A549 (cell line): ENCODE data around the gene PGAP3. TPM values are rescaled to one million over a fixed set of nuclear protein-coding genes. Genes with fewer than 3 reads are reported as not detected.
A peak's percentile ranks its signal among the peaks of the same experiment; 100 is the strongest.

Experiments
- ATAC-seq, 2 experiments: fragments of 200-7000 bp in 1 of 2; fragments of >200 bp in 1 of 2; cut with Nextera tagmentation in 1 of 2; cut with Tn5 transposase in 1 of 2; 3 replicates each; pipeline versions ENCODE4 v1.8.0 to v1.9.1; 2018 to 2020; ENCODE audit warnings: mild to moderate bottlenecking in 1 of 2, moderate library complexity in 1 of 2
- CTCF ChIA-PET: fragments of 300-600 bp; sonication (Branson Sonifier 250); formaldehyde crosslinking; extraction: SDS; loops from one replicate; lab custom pipeline; 2021; ENCODE audit warnings: antibody characterized with exemption, inconsistent platforms; lab: Yijun Ruan, JAX
- POLR2A ChIA-PET: fragments of 350-600 bp; formaldehyde crosslinking; extraction: SDS; loops from one replicate; lab custom pipeline; 2021; ENCODE audit warnings: antibody characterized with exemption, inconsistent platforms; lab: Yijun Ruan, JAX
- DNase-seq, 2 experiments: peaks; one replicate each; pipeline versions ENCODE4 v3.0.0 to v3.0.0-alpha.2; 2011 to 2016; ENCODE audit warnings: low read depth in 1 of 2, low spot score in 1 of 2
- FAIRE-seq: peaks from 2 replicates; lab custom pipeline; 2011; peaks lifted over from hg19 to GRCh38; lab: Jason Lieb, UNC
- H3K27ac ChIP-seq, 2 experiments: fragments of >200 bp; sonication (Bioruptor Twin); formaldehyde crosslinking; 3 replicates each; pipeline ENCODE4 v1.5.1; 2016 to 2017
- H3K4me1 ChIP-seq: fragments of >200 bp; sonication (Bioruptor Twin); formaldehyde crosslinking; 3 replicates; pipeline ENCODE4 v1.6.1; 2016
- H3K4me2 ChIP-seq: fragments of >200 bp; sonication (Bioruptor Twin); formaldehyde crosslinking; 3 replicates; pipeline ENCODE4 v1.6.1; 2016
- H3K4me3 ChIP-seq: fragments of >200 bp; sonication (Bioruptor Twin); formaldehyde crosslinking; 3 replicates; pipeline ENCODE4 v1.5.1; 2016
- H3K9me3 ChIP-seq: fragments of >200 bp; sonication (Bioruptor Twin); formaldehyde crosslinking; 3 replicates; pipeline ENCODE4 v1.6.1; 2016
- BCL3 ChIP-seq: fragments of >200 bp; sonication (Bioruptor Twin); formaldehyde crosslinking; IDR thresholded peaks from 3 replicates; pipeline ENCODE4 v1.6.1; 2016
- CEBPB ChIP-seq, 2 experiments: fragments of >200 bp in 1 of 2; sonication (Bioruptor Twin) in 1 of 2; formaldehyde crosslinking in 1 of 2; IDR thresholded peaks; 2 replicates each; pipeline ENCODE4 v1.6.1; 2012 to 2016
- CHD4 ChIP-seq: fragments of 200-600 bp; sonication (generic); IDR thresholded peaks from 2 replicates; pipeline ENCODE4 v1.6.1; 2016; ENCODE audit warnings: antibody characterized with exemption, mild to moderate bottlenecking, borderline replicate concordance
- CTCF ChIP-seq: fragments of >200 bp; sonication (Bioruptor Twin); formaldehyde crosslinking; IDR thresholded peaks from 3 replicates; pipeline ENCODE4 v1.5.1; 2016
- EHF ChIP-seq: fragments of 250-450 bp; sonication (Bioruptor Pico); IDR thresholded peaks from 2 replicates; pipeline ENCODE4 v1.5.0; 2020; ENCODE audit warnings: mild to moderate bottlenecking
- EP300 ChIP-seq, 2 experiments: fragments of >200 bp; sonication (Bioruptor Twin); formaldehyde crosslinking; IDR thresholded peaks; 2 replicates in 1 of 2; 3 replicates in 1 of 2; pipeline ENCODE4 v1.6.1; 2016 to 2017
- ESRRA ChIP-seq: fragments of 150-350 bp; IDR thresholded peaks from 2 replicates; pipeline ENCODE4 v1.6.1; 2014; ENCODE audit warnings: mild to moderate bottlenecking, low read length, borderline replicate concordance
- FOXS1 ChIP-seq: fragments of 250-450 bp; sonication (Bioruptor Pico); IDR thresholded peaks from 2 replicates; pipeline ENCODE4 v1.5.0; 2020; ENCODE audit warnings: mild to moderate bottlenecking, moderate library complexity
- HDAC2 ChIP-seq: fragments of 200-600 bp; sonication (generic); IDR thresholded peaks from 2 replicates; pipeline ENCODE4 v1.6.1; 2016
- HES2 ChIP-seq: fragments of >200 bp; sonication (Bioruptor Twin); formaldehyde crosslinking; IDR thresholded peaks from 2 replicates; pipeline ENCODE4 v1.6.1; 2016
- HEYL ChIP-seq: fragments of 250-450 bp; sonication (Bioruptor Pico); IDR thresholded peaks from 2 replicates; pipeline ENCODE4 v1.8.0; 2021; ENCODE audit warnings: mild to moderate bottlenecking, moderate library complexity
- JUNB ChIP-seq: fragments of >200 bp; sonication (Bioruptor Twin); formaldehyde crosslinking; IDR thresholded peaks from 2 replicates; pipeline ENCODE4 v1.6.1; 2016
- KDM1A ChIP-seq: fragments of 200-600 bp; sonication (generic); IDR thresholded peaks from 2 replicates; pipeline ENCODE4 v1.6.1; 2016; ENCODE audit warnings: low read depth, mild to moderate bottlenecking
- MYC ChIP-seq: IDR thresholded peaks from 2 replicates; pipeline ENCODE4 v1.6.1; 2012; ENCODE audit warnings: mild to moderate bottlenecking, inconsistent platforms, low read length, improper control_type of control experiment, borderline replicate concordance
- NPAS2 ChIP-seq: fragments of 250-450 bp; sonication (Bioruptor Pico); IDR thresholded peaks from 2 replicates; pipeline ENCODE4 v1.8.0; 2022; ENCODE audit warnings: mild to moderate bottlenecking, moderate library complexity, borderline replicate concordance
- PBX3 ChIP-seq: IDR thresholded peaks from 2 replicates; pipeline ENCODE4 v1.6.1; 2012
- PHF8 ChIP-seq: fragments of 200-600 bp; sonication (generic); IDR thresholded peaks from 2 replicates; pipeline ENCODE4 v1.6.1; 2016; ENCODE audit warnings: low read depth, mild to moderate bottlenecking, antibody characterized with exemption, moderate library complexity, borderline replicate concordance
- POLR2A ChIP-seq: IDR thresholded peaks from 2 replicates; pipeline ENCODE4 v1.6.1; 2012; ENCODE audit warnings: mild to moderate bottlenecking, low read length
- RARB ChIP-seq: fragments of 250-450 bp; sonication (Bioruptor Pico); IDR thresholded peaks from 2 replicates; pipeline ENCODE4 v1.8.0; 2021; ENCODE audit warnings: mild to moderate bottlenecking, moderate library complexity
- REST ChIP-seq: fragments of 200-600 bp; sonication (generic); IDR thresholded peaks from 2 replicates; pipeline ENCODE4 v1.6.1; 2016; ENCODE audit warnings: antibody characterized with exemption, mild to moderate bottlenecking, moderate library complexity
- RFX5 ChIP-seq: fragments of 450-650 bp; IDR thresholded peaks from 2 replicates; pipeline ENCODE4 v1.7.1; 2014; ENCODE audit warnings: antibody characterized with exemption, mild to moderate bottlenecking, moderate library complexity
- SREBF2 ChIP-seq: fragments of 450-650 bp; IDR thresholded peaks from 2 replicates; pipeline ENCODE4 v1.6.1; 2014; ENCODE audit warnings: mild to moderate bottlenecking, moderate library complexity
- TFCP2L1 ChIP-seq: fragments of 250-450 bp; sonication (Bioruptor Pico); IDR thresholded peaks from 2 replicates; pipeline ENCODE4 v1.5.0; 2021; ENCODE audit warnings: mild to moderate bottlenecking
- ZFP36 ChIP-seq: fragments of 450-650 bp; IDR thresholded peaks from 2 replicates; pipeline ENCODE4 v1.6.1; 2014; ENCODE audit warnings: borderline replicate concordance; ENCODE audit not compliant: partially characterized antibody
- ZNF302 ChIP-seq: fragments of 250-450 bp; sonication (Bioruptor Pico); IDR thresholded peaks from 2 replicates; pipeline ENCODE4 v1.9.0; 2021; ENCODE audit warnings: inconsistent platforms, mild to moderate bottlenecking, moderate library complexity
- WGBS: methylation state at CpG from one replicate; pipeline ENCODE4 v1.1.6; 2017; ENCODE audit errors: missing lambda C conversion rate; 5-methylcytosine and 5-hydroxymethylcytosine counted together
- polyA plus RNA-seq, 4 experiments: library from polyadenylated mRNA; depleted of rRNA in 3 of 4; stranded (reverse); fragments of >200 nt; fragmentation: RNase III in 1 of 4; extraction: RNeasy Plus Mini Kit Qiagen cat#74134 plus additional on column Dnase treatment in 1 of 4; gene quantifications; 2 replicates in 3 of 4; 3 replicates in 1 of 4; pipeline ENCODE4 v1.2.3, GENCODE V29; 2011 to 2017

Gene PGAP3
- polyA plus RNA-seq, 2 of the 4 experiments (the other 2 are of a cell fraction), result 7.3 to 8.5 TPM

GRCh38 chr17:39719563-39720355 lies 31.9 kb upstream of the PGAP3 start:
- no peak for DNase-seq
- TF ChIP-seq NPAS2 (CRISPR knock-in tag) (no peak), RARB (CRISPR knock-in tag) (no peak), SREBF2 (no peak), HDAC2 (no peak), CEBPB (IDR thresholded peaks at IDR 0.05) (no peak), PBX3 (no peak), EHF (CRISPR knock-in tag) (no peak), EP300 (IDR thresholded peaks at IDR 0.05) (no peak), RFX5 (no peak), CTCF (no peak), POLR2A (no peak), HEYL (CRISPR knock-in tag) (no peak), ZNF302 (no peak), ZFP36 (no peak), PHF8 (no peak)
- no peak for FAIRE-seq
- Histone ChIP-seq H3K4me3 (no peak overlapping the region), H3K4me2 (no peak overlapping the region), H3K9me3 (no peaks in the 10 kb centered on the region), H3K4me1 (peaks cover 4% of the 10 kb centered on the region; the same call in 1 of the 3 replicates), H3K27ac (no peak overlapping the region)
- ChIA-PET CTCF (interaction anchor here (0.6 to 4.9 kb wide), 14 partner anchors 9 to 176 kb away, joined by 3 to 43 read pairs (median 5); partner anchors contain the start of genes ERBB2 and MIEN1), POLR2A (interaction anchor here (1.4 kb wide), 1 partner anchor 20 kb away, joined by 4 read pairs; the partner anchor contains the start of gene ERBB2)
- WGBS, result 90% methylated on average over 7 of the region's 7 CpGs
- ATAC-seq, result 0 out of 6 replicates have a peak, but pooled peaks of 1 of the 2 experiments have one; percentile 3

- ChIA-PET POLR2A (no interaction called here), CTCF (interaction anchor here (1.0 to 4.9 kb wide), 5 partner anchors 9 to 28 kb away, joined by 3 to 43 read pairs (median 5); partner anchors contain the start of genes ERBB2 and MIEN1)
- FAIRE-seq (no peak), ATAC-seq (no peak), DNase-seq (no peak)
- WGBS, result 91% methylated on average over 6 of the region's 6 CpGs
- Histone ChIP-seq H3K9me3 (no peaks in the 10 kb centered on the region), H3K4me3 (no peak overlapping the region), H3K4me2 (no peak overlapping the region), H3K27ac (no peak overlapping the region), H3K4me1 (no peaks in the 10 kb centered on the region)
- no peak for TF ChIP-seq HEYL (CRISPR knock-in tag)
- TF ChIP-seq EP300 (IDR thresholded peaks at IDR 0.05), result no peak
- TF ChIP-seq ZNF302, result no peak
- no peak for TF ChIP-seq KDM1A
- no peak for TF ChIP-seq HES2
- TF ChIP-seq CHD4, result no peak
- no peak for TF ChIP-seq CTCF
- no peak for TF ChIP-seq REST
- TF ChIP-seq FOXS1 (CRISPR knock-in tag), result no peak
- no peak for TF ChIP-seq JUNB
- no peak for TF ChIP-seq HDAC2
- no peak for TF ChIP-seq ESRRA
- no peak for TF ChIP-seq MYC
- no peak for TF ChIP-seq TFCP2L1
- no peak for TF ChIP-seq BCL3
These were observed 29.8 kb upstream of the PGAP3 start for GRCh38 chr17:39717660-39718059.
